ENCODE measurements around the gene PPIP5K1. TPM values are rescaled to one million over a fixed set of nuclear protein-coding genes. Genes with fewer than 3 reads are reported as not detected.

The PPIP5K1 gene
- total and polyA plus RNA-seq, 9 of the 15 experiments (the other 6 are each of a cell fraction or from before 2014, with no cell fraction given) = 2.5 to 74.6 (median 35.1) TPM

- TF ChIP-seq THRA (IDR thresholded peaks at IDR 0.05) = no peak
- no peak for TF ChIP-seq NCOA2 (IDR thresholded peaks at IDR 0.05; ENCODE audit: partially characterized antibody in 2 of 2)
- TF ChIP-seq ATF1 (CRISPR knock-in tag; IDR thresholded peaks at IDR 0.05) = no peak
- 0 out of 2 replicates have a peak, but pooled peaks have one; percentile 19 for TF ChIP-seq ATF1 (tag; IDR thresholded peaks at IDR 0.05)
- no peak for TF ChIP-seq ZNF263 (CRISPR knock-in tag; IDR thresholded peaks at IDR 0.05; ENCODE audit: borderline replicate concordance)
- TF ChIP-seq ZNF740 (CRISPR knock-in tag; IDR thresholded peaks at IDR 0.05) = no peak
- no peak for TF ChIP-seq ZNF740 (tag; IDR thresholded peaks at IDR 0.05)
- no peak for TF ChIP-seq ZNF76 (CRISPR knock-in tag; IDR thresholded peaks at IDR 0.05; ENCODE audit: borderline replicate concordance)
- TF ChIP-seq FOXM1 (IDR thresholded peaks at IDR 0.05; ENCODE audit: low read depth) = no peak
- TF ChIP-seq FOXM1 (CRISPR knock-in tag; IDR thresholded peaks at IDR 0.05; ENCODE audit: low read depth) = no peak
- peak; percentile 61; the same call in 1 of the 2 replicates for TF ChIP-seq DPF2 (IDR thresholded peaks at IDR 0.05)
- no peak for TF ChIP-seq ZFP36 (IDR thresholded peaks at IDR 0.05; ENCODE audit: low read depth, low read length, partially characterized antibody)
- TF ChIP-seq RERE (CRISPR knock-in tag; IDR thresholded peaks at IDR 0.05; ENCODE audit: borderline replicate concordance) = no peak
- peak; percentile 69 to 75; a peak in 1 of 4 replicates for TF ChIP-seq SIN3A (IDR thresholded peaks at IDR 0.05; ENCODE audit: borderline replicate concordance in 2 of 2, control insufficient read depth in 1 of 2, low read depth in 2 of 2, low read length in 2 of 2)
- 0 out of 2 replicates have a peak, but pooled peaks have one; percentile 34 for TF ChIP-seq SREBF1 (IDR thresholded peaks at IDR 0.05; ENCODE audit: borderline replicate concordance, low read depth, low read length)
- TF ChIP-seq RAD21 (CRISPR knock-in tag; conservative IDR thresholded peaks at IDR 0.05 in 1 of 2, IDR thresholded peaks at IDR 0.05 in 1 of 2) = peak; percentile 47 to 70
- no peak for TF ChIP-seq ZNF12 (CRISPR knock-in tag; IDR thresholded peaks at IDR 0.05)
- 0 out of 2 replicates have a peak, but pooled peaks have one; percentile 58 for TF ChIP-seq ZC3H11A (IDR thresholded peaks at IDR 0.05; ENCODE audit: low read depth, low read length)
- TF ChIP-seq ZNF174 (CRISPR knock-in tag; IDR thresholded peaks at IDR 0.05) = no peak
- no peak for TF ChIP-seq ZNF830 (CRISPR knock-in tag; IDR thresholded peaks at IDR 0.05)
- no peak for TF ChIP-seq ZNF217 (CRISPR knock-in tag; IDR thresholded peaks at IDR 0.05)
Observed at GRCh38 chr15:43514241-43515057, 75.6 kb downstream of the PPIP5K1 start (continued).

Data from K562 (cell line).